HG02759 (cell line): ENCODE measurements around the gene MMP23B.

Experiments
- ATAC-seq: cut with Tn5 transposase; IDR thresholded peaks from one replicate; pipeline ENCODE4 v1.9.1; 2021; ENCODE audit warnings: mild to moderate bottlenecking, moderate library complexity; ENCODE audit not compliant: unreplicated experiment

MMP23B gene

DNA sequence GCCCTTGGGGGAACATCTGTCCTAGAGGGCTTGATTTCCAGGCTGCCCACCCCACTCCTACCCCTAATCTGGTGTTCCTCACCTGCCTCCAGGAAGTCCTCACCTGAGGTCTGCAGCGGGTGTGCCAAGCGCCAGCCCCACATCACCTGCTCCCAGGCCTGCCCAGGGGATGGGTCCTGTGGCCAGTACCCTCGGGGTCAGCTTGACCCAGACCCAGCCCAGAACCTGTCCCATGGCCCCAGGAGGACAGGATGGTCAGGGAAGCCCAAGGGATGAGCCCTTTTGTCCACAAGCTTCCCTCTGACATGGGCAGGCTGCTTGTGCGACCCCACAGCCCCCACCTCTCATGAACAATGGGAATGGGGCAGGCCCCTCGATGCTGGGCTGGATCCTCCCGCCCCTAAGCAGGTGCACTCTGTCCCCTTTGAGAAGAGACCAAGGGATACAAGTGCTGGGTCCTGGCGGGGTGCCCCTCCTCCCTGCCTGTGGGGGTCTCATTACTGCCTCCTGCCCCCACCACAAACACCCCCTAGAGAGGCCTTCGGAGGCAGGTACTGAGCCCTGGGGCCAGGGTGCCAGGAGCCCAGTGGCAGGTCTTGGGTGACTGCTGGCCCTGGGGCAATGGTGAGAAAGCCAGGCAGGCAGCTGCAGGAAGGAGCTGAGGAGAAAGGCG, 13.4 kb upstream of the MMP23B start:
- no peak for ATAC-seq

DNA sequence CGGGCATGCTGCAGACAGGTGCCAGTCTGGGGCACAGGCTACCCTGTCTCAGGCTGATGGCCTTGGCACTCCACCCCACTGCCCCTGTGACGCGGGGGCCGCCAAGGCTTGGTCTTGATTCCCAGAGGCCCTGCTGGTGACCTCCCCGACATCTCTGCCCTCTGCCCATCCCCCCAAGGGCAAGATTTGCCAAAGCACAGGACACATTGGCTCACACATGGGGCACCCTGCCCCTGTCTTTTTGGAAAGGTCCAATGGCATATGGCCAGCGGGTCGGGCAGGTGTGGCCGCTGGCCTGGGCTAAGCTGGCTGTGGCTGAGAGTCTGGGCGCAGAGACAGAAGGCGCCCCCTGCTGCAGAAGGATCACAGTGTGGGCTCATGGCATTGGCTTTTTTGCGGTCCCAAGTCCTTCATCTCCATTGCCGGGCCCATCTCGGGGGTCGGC, 12.0 kb upstream of the MMP23B start:
- ATAC-seq = no peak

DNA sequence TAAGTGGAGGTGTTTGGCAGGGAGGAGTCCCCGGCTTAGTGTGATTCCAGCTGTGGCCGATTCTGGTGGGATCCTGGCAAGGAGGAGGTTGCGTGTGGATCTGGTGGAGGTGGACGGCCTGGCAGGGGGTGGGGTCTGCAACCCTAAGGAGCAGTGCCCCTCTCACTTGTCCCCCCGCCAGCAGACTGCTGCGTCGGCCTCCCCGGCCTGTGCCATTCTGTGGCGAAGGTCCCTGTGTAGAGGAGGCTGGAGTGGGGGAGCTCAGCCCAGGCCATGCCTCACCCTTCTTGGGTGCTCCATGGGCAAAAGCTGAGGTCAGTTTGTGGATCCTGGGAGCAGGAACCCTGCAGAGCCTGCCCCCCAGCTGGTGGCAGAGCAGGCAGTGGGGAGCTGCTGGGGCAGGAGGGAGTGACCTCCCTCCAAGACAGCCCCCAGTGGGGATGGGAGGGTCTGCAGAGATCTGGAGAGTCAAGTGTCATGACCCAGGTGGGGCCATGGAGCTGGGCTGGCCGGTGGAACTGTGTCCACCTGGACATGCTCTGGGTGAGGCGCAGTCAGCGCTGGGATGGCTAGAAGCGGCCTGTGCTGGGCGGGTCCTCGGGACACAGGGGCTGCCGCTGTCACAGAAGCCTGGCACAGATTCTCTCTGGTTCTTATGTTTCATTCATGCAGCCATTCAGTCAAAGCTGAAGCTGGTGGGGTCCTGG, 11.4 kb upstream of the MMP23B start:
- ATAC-seq = no peak

DNA sequence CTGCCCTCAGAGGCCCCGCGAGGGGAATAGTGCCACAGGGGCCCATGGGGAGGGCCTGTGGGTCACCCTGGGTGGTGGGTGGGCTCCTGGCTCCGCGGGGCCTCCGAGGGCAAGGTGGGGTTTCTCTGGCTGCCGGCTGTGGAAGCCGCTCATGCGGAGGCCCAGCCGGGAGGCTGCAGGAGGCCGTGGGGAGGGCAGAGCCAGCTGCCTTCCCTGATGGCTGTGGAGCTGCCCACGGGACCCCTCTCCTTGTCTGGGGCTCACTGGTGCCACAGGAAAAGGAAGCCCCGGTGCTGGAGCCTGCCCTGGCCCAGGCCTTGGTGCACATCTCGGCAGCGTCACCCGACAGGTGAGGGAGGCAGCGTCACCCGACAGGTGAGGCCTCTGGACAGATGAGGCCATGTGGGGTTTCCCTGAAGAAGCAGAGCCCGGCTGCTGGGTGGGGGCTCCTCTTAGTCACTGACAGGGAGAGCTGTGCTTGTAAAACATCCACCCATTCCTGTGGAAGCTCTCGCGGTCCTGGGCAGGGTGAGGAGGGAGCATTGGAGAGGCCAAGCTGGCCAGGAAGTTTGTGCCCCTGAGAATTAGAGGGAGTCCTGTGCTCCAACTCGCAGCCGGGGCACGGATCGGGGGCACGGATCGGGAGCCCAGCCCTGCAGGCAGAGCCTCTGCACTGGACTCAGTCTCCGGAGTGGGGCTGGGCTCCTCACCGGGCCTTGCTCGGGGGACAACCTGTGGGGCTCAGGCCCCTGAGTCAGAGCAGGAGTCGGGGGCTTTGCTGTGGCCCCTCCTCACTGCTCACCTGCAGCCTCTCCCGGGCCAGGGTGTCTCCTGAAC, 10.6 kb upstream of the MMP23B start:
- no peak for ATAC-seq

DNA sequence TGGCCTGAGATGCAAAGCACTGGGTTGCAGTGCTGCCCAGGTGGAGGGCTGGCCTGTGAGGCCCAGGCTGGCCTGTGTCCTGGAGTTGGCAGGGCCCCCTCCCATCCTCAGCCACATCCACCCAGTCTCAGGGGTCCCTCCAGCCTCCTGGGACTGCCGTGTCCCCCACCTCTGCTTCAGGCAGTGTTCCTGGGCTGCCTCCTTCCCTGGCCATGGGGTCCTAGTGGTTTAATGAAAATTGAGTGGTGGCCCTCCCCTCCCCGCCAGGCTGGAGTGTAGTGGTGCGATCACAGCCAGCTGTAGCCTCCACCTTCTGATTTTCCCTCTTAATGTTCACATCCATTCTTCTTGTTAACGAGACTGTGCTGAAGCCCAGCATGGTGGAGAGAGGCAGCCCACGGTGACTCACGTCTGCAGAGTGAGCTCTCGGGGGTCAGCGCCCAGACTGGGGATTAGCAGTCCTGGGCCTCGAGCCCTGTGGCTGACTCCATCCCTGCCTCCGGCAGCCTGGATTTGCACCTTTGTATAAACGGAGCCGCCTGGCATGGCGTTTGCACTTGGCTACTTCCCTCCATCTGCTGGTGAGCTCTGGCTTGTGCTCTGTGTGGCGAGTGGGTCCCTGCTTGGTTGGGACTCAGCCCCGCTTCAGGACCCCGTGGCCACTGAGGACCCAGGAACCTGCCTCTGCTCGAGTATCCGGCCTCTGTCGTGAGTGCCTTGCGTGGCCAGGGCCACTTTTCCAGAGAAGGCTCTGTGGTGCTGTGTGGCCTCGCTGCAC, 9.8 kb upstream of the MMP23B start:
- ATAC-seq = no peak

DNA sequence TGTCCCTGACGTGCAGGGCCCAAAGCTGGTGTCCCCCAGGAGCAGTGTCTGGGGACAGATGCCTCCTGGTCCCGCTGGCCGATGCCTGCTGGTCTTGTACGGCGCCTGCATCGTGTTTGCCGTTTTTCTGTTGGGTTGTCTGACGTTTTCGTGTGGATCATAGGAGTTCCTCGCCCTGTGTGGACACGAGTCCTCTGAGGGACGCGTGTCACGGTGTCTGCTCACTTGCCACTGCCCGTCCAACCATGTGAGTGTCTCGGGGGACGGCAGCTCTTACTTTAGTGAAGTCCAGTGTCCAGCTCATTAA, 9.2 kb upstream of the MMP23B start:
- ATAC-seq = no peak

DNA sequence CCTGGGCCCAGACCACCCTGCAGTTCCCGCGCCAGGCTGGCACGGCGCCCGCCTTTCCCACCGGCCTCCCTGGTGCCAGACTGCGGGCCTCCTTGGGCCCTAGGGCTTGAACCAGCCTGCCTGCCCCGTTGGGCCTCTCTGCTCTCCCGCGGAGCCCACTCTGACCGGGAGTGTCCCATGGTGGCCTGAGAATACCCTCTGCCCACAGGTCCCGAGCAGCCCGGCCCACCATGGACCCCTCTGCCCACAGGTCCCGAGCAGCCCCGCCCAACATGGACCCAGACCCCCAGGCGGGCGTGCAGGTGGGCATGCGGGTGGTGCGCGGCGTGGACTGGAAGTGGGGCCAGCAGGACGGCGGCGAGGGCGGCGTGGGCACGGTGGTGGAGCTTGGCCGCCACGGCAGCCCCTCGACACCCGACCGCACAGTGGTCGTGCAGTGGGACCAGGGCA, 8.8 kb upstream of the MMP23B start:
- no peak for ATAC-seq

DNA sequence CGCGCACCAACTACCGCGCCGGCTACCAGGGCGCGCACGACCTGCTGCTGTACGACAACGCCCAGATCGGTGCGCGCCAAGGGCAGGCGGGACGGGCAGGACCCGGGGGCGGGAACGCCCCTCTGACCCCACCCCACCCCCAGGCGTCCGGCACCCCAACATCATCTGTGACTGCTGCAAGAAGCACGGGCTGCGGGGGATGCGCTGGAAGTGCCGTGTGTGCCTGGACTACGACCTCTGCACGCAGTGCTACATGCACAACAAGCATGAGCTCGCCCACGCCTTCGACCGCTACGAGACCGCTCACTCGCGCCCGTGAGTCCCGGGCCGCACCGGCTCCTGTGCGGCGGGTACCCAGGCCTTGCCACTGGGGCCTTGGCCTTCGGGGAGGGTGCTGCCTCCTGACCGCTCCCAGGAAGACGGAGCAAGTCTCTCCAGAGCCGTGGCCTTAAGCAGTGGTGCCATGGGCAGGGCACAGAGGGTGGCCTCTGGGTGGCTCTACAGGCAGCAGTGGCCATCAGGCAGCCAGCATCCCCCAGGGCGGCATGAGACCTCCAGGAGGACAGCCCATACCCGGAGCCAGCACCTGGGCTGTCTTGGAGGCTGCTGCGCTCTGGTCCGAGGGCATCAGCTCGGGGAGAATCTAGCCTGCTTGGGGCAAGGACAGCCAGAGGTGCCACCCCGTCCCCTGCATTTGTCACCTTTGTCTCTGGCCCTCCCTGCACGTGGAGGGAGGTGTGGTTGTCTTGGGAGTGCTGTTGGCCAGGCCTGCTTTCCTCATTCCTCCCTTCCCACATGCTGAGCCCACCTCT, 8.1 kb upstream of the MMP23B start:
- no peak for ATAC-seq

DNA sequence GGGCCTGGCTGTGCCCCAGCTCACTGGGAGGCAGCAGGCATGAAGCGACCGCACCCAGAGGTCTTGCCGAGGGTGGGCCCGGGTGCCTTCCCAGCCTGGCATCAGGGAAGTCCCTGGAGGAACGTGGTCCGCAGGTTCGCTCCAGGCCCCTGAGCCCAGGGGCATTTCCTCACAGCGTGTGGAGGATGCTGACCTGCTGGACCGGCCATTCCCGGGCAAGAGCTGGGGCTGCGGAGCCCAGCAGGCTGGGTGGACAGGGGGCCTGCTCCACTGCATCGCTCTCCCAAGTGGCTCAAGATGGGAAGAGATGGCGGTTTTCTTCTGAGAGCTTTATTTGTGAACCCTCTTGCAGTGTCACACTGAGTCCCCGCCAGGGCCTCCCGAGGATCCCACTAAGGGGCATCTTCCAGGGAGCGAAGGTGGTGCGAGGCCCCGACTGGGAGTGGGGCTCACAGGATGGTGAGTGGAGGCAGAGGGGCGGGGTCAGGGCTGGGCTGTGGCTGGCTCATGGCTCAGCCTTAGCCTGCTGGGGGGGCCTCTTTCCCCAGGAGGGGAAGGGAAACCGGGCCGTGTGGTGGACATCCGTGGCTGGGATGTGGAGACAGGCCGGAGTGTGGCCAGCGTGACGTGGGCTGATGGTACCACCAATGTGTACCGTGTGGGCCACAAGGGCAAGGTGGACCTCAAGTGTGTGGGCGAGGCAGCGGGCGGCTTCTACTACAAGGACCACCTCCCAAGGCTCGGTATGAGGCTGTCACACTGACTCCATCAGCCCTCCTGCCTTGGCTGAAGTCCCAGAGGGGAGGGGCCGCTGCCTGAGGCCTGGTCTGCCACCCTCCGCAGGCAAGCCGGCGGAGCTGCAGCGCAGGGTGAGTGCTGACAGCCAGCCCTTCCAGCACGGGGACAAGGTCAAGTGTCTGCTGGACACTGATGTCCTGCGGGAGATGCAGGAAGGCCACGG, 7.2 kb upstream of the MMP23B start:
- no peak for ATAC-seq

DNA sequence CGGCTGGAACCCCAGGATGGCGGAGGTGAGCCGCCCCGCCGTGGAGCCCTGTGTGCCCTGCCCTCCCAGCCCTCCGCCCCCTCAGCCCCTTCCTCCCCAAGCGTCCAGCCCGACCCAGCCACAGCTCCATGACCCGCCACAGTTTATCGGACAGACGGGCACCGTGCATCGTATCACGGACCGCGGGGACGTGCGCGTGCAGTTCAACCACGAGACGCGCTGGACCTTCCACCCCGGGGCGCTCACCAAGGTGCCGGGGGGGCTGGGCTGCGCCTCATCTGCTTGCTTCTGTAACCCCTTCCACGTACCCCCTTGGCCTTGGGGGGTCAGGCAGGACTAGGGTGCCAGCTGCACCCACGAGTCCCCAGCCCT, 6.6 kb upstream of the MMP23B start:
- ATAC-seq = no peak

DNA sequence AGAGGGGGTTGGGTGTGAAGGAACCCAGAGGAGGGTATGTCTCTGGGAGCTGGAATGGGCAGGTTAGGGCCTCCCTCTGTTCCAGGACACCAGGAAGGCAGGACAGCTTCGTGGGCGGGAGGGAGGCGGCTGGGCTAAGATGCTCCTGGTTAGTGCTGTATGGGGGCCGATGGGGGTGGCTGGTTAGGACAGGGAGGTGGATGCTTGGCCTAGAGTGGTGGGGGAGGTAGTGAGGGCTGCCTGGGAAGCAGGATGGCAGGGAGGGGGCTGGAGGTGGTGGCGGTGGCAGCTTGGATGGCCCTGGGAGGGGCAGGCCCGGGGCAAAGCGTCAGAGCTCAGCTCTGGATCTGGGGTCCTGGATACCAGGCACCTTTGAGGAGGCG, 6.2 kb upstream of the MMP23B start:
- ATAC-seq = no peak

DNA sequence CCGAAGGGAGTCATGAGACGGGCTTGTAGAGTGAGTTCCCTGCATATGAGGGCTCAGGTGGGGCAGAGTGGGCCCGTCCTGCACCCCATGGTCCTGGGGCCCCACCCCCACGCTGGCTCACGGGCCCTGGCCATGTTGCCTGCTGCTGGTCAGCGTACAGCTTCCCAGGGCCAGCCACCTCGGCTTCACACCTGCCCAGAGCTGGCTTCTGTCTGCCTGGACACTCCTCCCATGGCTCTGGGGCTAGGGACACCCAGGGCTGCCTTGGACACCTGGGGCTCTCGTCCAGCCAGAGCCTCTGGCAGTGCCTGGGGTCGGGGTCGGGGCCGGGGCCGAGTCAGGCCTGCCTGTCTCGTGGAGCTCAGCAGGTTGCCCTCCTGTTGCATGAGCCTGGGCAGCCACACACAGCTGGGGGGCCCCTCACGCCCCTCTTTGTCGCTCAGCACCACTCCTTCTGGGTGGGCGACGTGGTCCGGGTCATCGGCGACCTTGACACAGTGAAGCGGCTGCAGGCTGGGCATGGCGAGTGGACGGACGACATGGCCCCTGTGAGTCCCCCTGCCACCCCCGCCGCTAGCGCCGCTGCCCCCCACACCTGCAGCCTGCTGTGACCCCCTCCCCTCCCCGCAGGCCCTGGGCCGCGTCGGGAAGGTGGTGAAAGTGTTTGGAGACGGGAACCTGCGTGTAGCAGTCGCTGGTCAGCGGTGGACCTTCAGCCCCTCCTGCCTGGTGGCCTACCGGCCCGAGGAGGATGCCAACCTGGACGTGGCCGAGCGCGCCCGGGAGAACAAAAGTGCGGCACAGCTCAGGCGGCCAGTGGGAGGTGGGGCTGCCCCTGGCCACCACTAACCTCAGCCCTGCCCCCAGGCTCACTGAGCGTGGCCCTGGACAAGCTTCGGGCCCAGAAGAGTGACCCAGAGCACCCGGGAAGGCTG, 5.5 kb upstream of the MMP23B start:
- no peak for ATAC-seq

DNA sequence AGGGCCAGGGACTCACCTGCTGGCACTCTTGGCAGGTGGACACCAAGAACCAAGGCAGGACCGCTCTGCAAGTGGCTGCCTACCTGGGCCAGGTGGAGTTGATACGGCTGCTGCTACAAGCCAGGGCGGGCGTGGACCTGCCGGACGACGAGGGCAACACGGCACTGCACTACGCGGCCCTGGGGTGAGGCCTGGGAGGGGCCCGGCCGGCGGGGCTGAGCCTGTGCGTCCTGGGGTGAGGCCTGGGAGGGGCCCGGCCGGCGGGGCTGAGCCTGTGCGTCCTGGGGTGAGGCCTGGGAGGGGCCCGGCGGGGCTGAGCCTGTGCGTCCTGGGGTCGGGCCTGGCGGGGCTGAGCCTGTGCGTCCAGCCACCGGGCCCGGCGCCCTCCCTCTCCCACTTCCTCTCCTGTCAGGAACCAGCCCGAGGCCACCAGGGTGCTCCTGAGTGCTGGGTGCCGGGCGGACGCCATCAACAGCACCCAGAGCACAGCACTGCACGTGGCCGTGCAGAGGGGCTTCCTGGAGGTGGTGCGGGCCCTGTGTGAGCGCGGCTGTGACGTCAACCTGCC, 4.6 kb upstream of the MMP23B start:
- ATAC-seq = no peak

DNA sequence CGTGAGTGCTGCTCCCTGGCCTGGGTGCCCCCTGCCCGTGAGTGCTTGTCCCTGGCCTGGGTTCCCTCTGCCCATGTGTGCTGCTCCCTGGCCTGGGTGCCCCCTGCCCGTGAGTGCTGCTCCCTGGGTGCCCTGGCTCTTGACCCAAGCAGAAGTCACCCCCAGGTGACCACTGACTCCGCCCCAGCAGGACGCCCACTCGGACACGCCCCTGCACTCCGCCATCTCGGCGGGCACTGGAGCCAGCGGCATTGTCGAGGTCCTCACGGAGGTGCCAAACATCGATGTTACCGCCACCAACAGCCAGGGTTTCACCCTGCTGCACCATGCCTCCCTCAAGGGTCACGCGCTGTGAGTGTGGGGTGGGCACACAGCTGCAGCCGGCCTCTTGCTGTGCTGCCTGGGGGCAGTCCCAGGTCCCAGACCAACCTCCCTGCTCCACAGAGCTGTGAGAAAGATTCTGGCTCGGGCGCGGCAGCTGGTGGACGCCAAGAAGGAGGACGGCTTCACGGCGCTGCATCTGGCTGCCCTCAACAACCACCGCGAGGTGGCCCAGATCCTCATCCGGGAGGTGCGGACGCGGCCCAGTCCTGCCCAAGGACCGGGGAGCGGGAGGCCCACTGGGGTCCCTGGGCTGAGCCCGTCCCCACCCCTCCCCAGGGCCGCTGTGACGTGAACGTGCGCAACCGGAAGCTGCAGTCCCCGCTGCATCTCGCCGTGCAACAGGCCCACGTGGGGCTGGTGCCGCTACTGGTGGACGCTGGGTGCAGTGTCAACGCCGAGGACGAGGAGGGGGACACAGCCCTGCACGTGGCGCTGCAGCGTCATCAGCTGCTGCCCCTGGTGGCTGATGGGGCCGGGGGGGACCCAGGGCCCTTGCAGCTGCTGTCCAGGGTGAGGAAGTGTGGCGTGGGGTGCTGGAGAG, 3.9 kb upstream of the MMP23B start:
- no peak for ATAC-seq

DNA sequence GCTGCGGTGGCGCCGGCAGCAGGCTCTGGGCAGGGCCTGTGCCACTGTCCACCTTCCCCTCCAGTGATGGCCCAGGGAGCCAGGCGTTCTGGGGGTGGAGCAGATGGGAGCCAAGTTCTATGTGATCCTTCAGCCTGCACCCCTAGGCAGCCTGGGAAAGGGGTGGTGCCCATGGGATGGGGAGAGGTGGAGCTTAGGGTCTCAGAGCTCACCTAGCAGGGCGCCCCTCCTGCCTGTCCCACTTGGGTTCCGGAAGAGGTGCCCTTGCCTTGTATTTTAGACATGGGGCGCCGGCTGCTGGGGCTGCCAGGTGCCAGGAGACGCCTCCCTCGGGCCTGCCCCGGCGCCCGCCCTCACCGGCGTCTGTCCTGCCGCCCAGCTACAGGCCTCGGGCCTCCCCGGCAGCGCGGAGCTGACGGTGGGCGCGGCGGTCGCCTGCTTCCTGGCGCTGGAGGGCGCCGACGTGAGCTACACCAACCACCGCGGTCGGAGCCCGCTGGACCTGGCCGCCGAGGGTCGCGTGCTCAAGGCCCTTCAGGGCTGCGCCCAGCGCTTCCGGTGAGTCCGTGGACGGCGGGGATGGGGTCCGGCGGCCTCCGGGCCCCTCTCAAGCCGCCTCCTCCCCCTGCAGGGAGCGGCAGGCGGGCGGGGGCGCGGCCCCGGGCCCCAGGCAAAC, 3.1 kb upstream of the MMP23B start:
- no peak for ATAC-seq
